GM19240 (cell line): ENCODE data around the gene MANSC1.
"Not testable (repeated sequence)": the region's sequence is repeated elsewhere in the genome, so short reads cannot be mapped to it uniquely, and the experiment has no call there.

Source experiments
- DNase-seq: peaks from one replicate; pipeline ENCODE4 v3.0.0; 2011; ENCODE audit warnings: low spot score; ENCODE audit not compliant: insufficient read length

MANSC1 gene

GRCh38 chr12:12326262-12326661 lies 23.8 kb downstream of the MANSC1 start:
- no peak for DNase-seq

- no peak for DNase-seq
Measured at GRCh38 chr12:12323591-12323990, 26.5 kb downstream of the MANSC1 start.

- no peak for DNase-seq
Measured at GRCh38 chr12:12323118-12323517, 26.9 kb downstream of the MANSC1 start.

- DNase-seq = no peak
Measured at GRCh38 chr12:12319451-12320183, 30.4 kb downstream of the MANSC1 start.

- DNase-seq = no peak
Measured at GRCh38 chr12:12315838-12316237, 34.2 kb downstream of the MANSC1 start.

GRCh38 chr12:12310695-12311094 lies 39.3 kb downstream of the MANSC1 start:
- DNase-seq = not testable (repeated sequence)

- no peak for DNase-seq
Measured at GRCh38 chr12:12305568-12306300, 44.3 kb downstream of the MANSC1 start.

- DNase-seq = no peak
Measured at GRCh38 chr12:12302976-12303375, 47.1 kb downstream of the MANSC1 start.

GRCh38 chr12:12301122-12301521 lies 48.9 kb downstream of the MANSC1 start:
- no peak for DNase-seq

- DNase-seq = no peak
Measured at GRCh38 chr12:12297201-12297830, 52.7 kb downstream of the MANSC1 start.

GRCh38 chr12:12294215-12295005 lies 55.6 kb downstream of the MANSC1 start:
- DNase-seq = no peak

- DNase-seq = no peak
Measured at GRCh38 chr12:12290206-12290605, 59.8 kb downstream of the MANSC1 start.

- DNase-seq = no peak
Measured at GRCh38 chr12:12286441-12286840, 63.6 kb downstream of the MANSC1 start.

GRCh38 chr12:12282761-12283425 lies 67.1 kb downstream of the MANSC1 start:
- DNase-seq = no peak

GRCh38 chr12:12282202-12282601 lies 67.8 kb downstream of the MANSC1 start:
- no peak for DNase-seq

- no peak for DNase-seq
Measured at GRCh38 chr12:12281134-12281533, 68.9 kb downstream of the MANSC1 start.

- DNase-seq = no peak
Measured at GRCh38 chr12:12278899-12279298, 71.1 kb downstream of the MANSC1 start.
